ENCODE measurements around the gene DEAF1. TPM values are rescaled to one million over a fixed set of nuclear protein-coding genes. Genes with fewer than 3 reads are reported as not detected.

The DEAF1 gene
- total RNA-seq, 1 donor from 2014 or later, result 48.9 TPM

DNA sequence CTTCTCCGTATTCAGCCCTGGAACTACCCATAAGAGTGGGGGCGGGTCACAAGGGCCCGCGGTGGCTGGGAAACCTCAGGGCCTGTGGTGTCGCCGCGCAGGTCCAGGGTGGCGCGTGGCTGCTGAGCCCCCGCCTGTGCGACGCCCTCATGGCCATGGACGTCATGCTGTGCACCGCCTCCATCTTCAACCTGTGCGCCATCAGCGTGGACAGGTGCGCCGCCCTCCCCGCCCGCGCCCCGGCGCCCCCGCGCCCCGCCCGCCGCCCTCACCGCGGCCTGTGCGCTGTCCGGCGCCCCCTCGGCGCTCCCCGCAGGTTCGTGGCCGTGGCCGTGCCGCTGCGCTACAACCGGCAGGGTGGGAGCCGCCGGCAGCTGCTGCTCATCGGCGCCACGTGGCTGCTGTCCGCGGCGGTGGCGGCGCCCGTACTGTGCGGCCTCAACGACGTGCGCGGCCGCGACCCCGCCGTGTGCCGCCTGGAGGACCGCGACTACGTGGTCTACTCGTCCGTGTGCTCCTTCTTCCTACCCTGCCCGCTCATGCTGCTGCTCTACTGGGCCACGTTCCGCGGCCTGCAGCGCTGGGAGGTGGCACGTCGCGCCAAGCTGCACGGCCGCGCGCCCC is 55.6 kb downstream of the DEAF1 start:
- H3K4me1 Mint-ChIP-seq (ENCODE audit: low read depth, unreplicated experiment), result peaks cover 6% of the 10 kb centered on the region
- Histone ChIP-seq H3K27me3 (ENCODE audit: insufficient read depth, low read length) (peaks cover 14% of the 10 kb centered on the region), H3K36me3 (ENCODE audit: insufficient read depth, low read length) (no peaks in the 10 kb centered on the region), H4K20me1 (ENCODE audit: insufficient read depth, low read length) (peaks cover 44% of the 10 kb centered on the region), H3K79me2 (ENCODE audit: insufficient read depth, low read length) (no peaks in the 10 kb centered on the region), H3K27ac (ENCODE audit: low read depth, low read length) (no peak overlapping the region), H3K9ac (ENCODE audit: low read length) (peak overlapping the region; percentile 8), H3K4me1 (ENCODE audit: insufficient read depth, low read length) (peaks cover 11% of the 10 kb centered on the region), H3K4me2 (ENCODE audit: low read length) (peak overlapping the region; percentile 65), H2AFZ (ENCODE audit: low read depth, low read length) (no peak overlapping the region), H3K4me3 (ENCODE audit: insufficient read depth, low read depth, low read length) (peak overlapping the region; percentile 19), H3K9me3 (ENCODE audit: insufficient read depth, low read depth, low read length) (no peaks in the 10 kb centered on the region)
- peak; percentile 83 for TF ChIP-seq EZH2 (IDR thresholded peaks at IDR 0.05; ENCODE audit: insufficient read depth, low read length)
- TF ChIP-seq, protein P1, sequence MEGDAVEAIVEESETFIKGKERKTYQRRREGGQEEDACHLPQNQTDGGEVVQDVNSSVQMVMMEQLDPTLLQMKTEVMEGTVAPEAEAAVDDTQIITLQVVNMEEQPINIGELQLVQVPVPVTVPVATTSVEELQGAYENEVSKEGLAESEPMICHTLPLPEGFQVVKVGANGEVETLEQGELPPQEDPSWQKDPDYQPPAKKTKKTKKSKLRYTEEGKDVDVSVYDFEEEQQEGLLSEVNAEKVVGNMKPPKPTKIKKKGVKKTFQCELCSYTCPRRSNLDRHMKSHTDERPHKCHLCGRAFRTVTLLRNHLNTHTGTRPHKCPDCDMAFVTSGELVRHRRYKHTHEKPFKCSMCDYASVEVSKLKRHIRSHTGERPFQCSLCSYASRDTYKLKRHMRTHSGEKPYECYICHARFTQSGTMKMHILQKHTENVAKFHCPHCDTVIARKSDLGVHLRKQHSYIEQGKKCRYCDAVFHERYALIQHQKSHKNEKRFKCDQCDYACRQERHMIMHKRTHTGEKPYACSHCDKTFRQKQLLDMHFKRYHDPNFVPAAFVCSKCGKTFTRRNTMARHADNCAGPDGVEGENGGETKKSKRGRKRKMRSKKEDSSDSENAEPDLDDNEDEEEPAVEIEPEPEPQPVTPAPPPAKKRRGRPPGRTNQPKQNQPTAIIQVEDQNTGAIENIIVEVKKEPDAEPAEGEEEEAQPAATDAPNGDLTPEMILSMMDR (IDR thresholded peaks at IDR 0.05; ENCODE audit: insufficient read depth, low read depth, low read length), result no peak
- H3K27ac Mint-ChIP-seq (ENCODE audit: unreplicated experiment), result no peak overlapping the region
- DNase-seq (ENCODE audit: low read depth) (no peak), FAIRE-seq (no peak)
- peaks cover 2% of the 10 kb centered on the region for H3K27me3 Mint-ChIP-seq (ENCODE audit: low read depth, unreplicated experiment)
- H3K4me3 Mint-ChIP-seq (ENCODE audit: unreplicated experiment), result peak overlapping the region; percentile 71
- peaks cover 9% of the 10 kb centered on the region for H3K36me3 Mint-ChIP-seq (ENCODE audit: low read depth, unreplicated experiment)
- no peaks in the 10 kb centered on the region for H3K9me3 Mint-ChIP-seq (ENCODE audit: unreplicated experiment)

DNA sequence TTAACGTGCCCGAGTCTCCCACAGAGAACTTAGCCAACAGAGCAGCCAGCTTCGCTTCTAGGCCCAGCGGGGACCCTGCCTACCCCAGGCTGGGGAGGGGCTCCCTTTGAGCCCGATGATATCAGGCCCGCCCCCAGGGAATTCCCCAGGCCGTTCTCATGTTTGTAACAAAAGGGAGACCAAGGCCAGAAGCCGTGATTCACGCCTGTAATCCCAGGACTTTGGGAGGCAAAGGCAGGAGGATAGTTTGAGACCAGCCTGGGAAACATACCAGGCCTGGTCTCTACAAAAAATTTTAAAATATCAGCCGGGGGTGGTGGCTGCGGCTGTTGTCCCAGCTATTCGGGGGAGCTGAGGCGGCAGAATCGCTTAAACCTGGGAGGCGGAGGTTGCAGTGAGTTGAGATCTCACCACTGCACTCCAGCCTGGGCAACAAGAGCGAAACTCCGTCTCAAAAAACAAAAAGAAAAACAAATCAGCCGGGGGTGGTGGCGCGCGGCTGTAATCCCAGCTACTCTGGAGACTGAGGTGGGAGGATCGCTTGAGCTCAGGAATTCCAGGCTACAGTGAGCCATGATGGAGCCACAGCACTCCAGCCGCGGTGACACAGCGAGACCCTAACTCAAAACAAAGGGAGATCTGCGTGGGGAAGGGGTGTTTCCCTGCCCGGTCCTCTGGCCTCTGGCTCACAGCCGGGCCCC is 56.2 kb downstream of the DEAF1 start:
- H3K9ac ChIP-seq (ENCODE audit: low read length), result peak overlapping the region; percentile 8
- FAIRE-seq (no peak), DNase-seq (ENCODE audit: low read depth) (no peak)
- no peak overlapping the region for H2AFZ ChIP-seq (ENCODE audit: low read depth, low read length)
- peaks cover 44% of the 10 kb centered on the region for H4K20me1 ChIP-seq (ENCODE audit: insufficient read depth, low read length)
- H3K4me1 Mint-ChIP-seq (ENCODE audit: low read depth, unreplicated experiment), result peaks cover 6% of the 10 kb centered on the region
- no peak overlapping the region for H3K27ac ChIP-seq (ENCODE audit: low read depth, low read length)
- no peaks in the 10 kb centered on the region for H3K9me3 ChIP-seq (ENCODE audit: insufficient read depth, low read depth, low read length)
- H3K36me3 Mint-ChIP-seq (ENCODE audit: low read depth, unreplicated experiment), result peaks cover 9% of the 10 kb centered on the region
- peak overlapping the region; percentile 95 for H3K27ac Mint-ChIP-seq (ENCODE audit: unreplicated experiment)
- peak overlapping the region; percentile 65 for H3K4me2 ChIP-seq (ENCODE audit: low read length)
- TF ChIP-seq, protein P1 (IDR thresholded peaks at IDR 0.05; ENCODE audit: insufficient read depth, low read depth, low read length), result no peak
- TF ChIP-seq EZH2 (IDR thresholded peaks at IDR 0.05; ENCODE audit: insufficient read depth, low read length), result no peak
- H3K4me3 ChIP-seq (ENCODE audit: insufficient read depth, low read depth, low read length), result peak overlapping the region; percentile 19
- peaks cover 11% of the 10 kb centered on the region for H3K4me1 ChIP-seq (ENCODE audit: insufficient read depth, low read length)
- H3K36me3 ChIP-seq (ENCODE audit: insufficient read depth, low read length), result no peaks in the 10 kb centered on the region
- no peaks in the 10 kb centered on the region for H3K9me3 Mint-ChIP-seq (ENCODE audit: unreplicated experiment)
- H3K4me3 Mint-ChIP-seq (ENCODE audit: unreplicated experiment), result peak overlapping the region; percentile 71
- H3K79me2 ChIP-seq (ENCODE audit: insufficient read depth, low read length), result no peaks in the 10 kb centered on the region
- peaks cover 14% of the 10 kb centered on the region for H3K27me3 ChIP-seq (ENCODE audit: insufficient read depth, low read length)
- peaks cover 2% of the 10 kb centered on the region for H3K27me3 Mint-ChIP-seq (ENCODE audit: low read depth, unreplicated experiment)

All from astrocyte (in vitro differentiated cells and primary cell).